Kidney capillary endothelial cell (primary cell): ENCODE measurements around the gene RPL37.
"Not testable (repeated sequence)": the region's sequence is repeated elsewhere in the genome, so short reads cannot be mapped to it uniquely, and the experiment has no call there.

ENCODE experiments used
- DNase-seq: peaks from one replicate; pipeline ENCODE4 v3.0.0-alpha.2; 2018; ENCODE audit warnings: low spot score

Gene RPL37

DNA sequence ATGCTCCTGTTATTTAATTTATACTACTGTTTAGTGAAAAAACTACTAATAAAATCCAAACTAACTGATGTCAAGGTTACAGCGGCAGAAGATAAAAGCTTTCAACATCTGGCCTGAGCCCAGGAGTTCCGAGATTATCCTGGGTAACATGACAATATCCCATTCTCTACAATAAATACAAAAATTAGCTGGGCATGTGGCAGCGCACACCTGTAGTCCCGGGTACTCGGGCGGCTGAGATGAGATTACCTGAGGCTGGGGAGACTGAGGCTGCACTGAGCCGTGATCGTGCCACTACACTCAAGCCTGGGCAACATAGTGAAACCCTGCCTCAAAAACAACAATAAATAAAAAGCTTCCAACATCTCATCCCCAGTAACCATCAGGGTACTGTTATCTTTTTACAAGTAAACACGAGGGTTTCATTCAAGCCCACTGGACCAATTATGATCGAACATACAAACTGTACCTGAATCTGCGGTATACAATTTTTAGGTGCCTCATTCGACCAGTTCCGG lies 1.3 kb downstream of the RPL37 start:
- no peak for DNase-seq

DNA sequence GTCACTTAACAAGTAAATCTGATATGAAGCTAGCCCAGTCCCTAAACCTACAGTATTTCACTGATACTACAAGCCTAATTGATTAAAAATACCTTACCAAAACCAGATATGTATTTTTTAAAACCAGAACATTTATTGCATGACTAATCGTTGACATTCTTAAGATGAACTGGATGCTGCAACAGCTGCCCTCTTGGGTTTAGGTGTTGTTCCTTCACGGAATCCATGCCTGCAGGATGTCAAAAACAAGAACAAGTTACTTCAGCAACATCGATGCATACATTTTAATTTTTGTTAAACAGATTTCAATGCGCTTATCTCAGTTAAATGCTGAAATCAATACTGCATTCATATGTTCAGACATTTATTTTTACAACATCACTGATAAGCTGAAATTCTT lies 2.7 kb downstream of the RPL37 start:
- no peak for DNase-seq

DNA sequence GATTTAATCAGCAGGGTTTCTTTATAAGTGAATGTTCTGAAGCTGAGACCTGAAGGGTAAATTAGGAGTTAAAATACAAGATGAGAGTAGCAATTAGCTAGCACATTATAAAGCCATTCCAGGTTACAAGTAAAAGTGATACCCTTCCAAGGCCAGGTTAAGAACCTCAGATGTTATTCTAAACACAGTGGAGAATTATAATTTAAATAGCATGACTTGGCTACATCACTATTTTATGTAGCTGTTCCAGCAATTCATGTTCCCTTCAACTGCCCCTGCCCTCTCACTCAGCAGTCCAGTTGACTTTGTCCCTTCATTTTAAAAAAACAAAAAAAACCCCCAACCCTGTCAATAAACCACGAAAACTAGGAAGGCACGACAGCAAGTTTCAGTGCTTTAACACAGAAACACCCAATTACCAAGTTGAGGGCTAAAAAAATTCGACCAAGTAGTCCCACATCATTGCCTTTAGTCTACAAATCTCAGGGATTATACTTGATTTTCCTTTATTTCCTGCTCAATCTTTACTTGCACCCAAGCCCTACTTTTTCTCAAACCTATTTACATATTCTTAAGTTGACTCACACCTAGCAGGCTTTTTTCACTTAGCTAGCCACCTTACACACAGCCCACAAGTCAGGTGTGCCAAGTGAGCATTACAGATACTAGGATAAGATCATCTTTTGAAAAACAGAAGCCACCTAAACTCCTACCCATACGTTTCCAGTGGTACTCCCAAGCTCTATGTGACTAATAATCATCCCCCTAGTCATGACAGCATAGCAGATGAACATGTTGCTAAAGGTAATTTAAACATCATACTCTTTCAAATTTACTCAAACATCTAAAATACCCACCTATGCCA lies 3.4 kb downstream of the RPL37 start:
- DNase-seq: no peak

GRCh38 chr5:40829748-40830533 lies 5.1 kb downstream of the RPL37 start:
- DNase-seq: no peak

GRCh38 chr5:40828690-40829661 lies 6.0 kb downstream of the RPL37 start:
- no peak for DNase-seq

GRCh38 chr5:40828021-40828631 lies 6.9 kb downstream of the RPL37 start:
- no peak for DNase-seq

GRCh38 chr5:40827188-40827977 lies 7.6 kb downstream of the RPL37 start:
- DNase-seq: no peak

GRCh38 chr5:40826489-40827187 lies 8.4 kb downstream of the RPL37 start:
- no peak for DNase-seq

- DNase-seq: not testable (repeated sequence)
Measured at GRCh38 chr5:40825461-40826043, 9.5 kb downstream of the RPL37 start.

DNA sequence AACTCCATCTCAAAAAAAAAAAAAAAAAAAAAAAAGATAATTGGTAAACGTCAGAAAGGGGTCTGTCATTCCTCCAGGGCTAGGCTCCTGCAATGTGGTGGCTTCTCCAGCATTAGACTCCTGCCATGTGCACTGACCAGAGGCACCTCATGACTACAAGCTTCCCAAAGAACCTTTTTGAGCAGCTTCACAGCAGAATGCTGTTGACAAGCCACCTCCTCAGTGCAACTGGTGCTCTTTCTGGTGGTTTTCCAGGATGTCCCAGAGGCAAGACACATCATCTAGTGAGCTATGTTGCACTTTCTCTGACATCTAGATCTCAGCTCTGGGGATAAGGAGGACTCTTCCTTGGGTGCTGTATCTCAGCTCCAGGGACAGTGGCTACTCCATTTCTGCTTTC lies 11.6 kb downstream of the RPL37 start:
- no peak for DNase-seq

DNA sequence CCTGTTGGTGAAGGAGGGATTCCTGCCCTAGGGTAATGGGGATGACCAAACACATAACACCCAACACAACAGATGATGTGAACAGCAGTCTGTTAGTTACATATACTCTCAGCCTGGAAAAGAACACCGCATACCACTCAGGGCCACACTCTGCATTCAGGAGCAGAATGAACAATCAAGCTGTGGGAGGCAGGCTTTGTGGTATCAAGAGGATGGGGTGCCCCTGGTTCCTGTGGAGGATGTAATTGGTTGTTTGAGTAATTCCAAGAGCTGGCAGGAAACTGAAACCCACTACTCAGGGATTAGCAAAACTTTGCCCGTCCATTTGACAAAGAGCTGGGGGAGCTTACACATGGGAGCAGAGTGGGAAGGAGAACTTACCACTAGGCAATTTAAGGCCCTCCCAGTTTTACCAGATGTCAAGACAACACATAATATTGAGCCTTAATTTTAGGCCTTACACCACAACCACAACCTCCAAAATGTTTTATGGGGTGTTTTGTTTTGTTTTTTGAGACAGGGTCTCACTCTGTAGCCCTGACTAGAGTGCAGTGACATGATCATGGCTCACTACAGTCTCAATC lies 21.2 kb downstream of the RPL37 start:
- no peak for DNase-seq

DNA sequence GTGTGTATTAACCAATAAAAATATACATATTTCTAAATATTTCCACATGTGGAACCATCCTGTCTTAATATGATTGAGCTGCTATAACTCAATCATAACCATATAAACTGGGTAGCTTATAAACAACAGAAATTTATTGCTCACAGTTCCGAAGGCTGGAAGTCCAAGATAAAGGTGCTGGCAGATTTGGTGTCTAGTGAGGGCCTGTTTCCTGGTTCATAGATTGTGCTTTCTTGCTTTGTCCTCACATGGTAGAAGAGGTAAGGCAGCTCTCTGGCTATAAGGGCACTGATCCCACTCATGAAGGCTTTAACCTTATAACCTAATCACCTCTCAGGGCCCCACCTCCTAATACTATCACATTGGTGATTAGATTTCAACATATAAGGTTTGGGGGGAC lies 22.9 kb downstream of the RPL37 start:
- DNase-seq: no peak

- no peak for DNase-seq
Measured at GRCh38 chr5:40801771-40802562, 33.1 kb downstream of the RPL37 start.

DNA sequence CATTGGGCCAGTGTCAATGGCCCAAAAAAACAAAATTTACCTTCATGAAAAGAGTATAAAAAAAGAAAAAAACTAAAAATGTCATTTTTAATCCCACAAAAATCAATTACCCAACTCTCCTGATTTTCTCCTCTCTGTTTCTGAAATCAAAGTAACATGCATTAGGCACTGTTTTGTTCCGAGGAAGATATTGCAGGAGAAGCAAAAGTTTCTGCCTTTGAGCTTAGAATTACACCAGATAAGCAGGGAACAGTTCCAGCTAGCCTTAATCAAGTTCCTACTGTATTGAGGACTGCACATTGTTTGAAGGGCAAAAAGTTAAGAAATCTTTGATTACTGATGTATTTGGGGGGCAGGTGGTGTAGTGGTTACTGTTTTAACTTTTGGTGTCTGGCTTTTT lies 35.8 kb downstream of the RPL37 start:
- no peak for DNase-seq

- DNase-seq: no peak
Measured at GRCh38 chr5:40798801-40799210, 36.2 kb downstream of the RPL37 start.

GRCh38 chr5:40798012-40798800 lies 36.8 kb downstream of the RPL37 start, which contains the start of gene PRKAA1:
Gene PRKAA1 (minus strand): TSS chr5:40798374. CDS start chr5:40798189, 185 bp downstream.
- peak; percentile 90 for DNase-seq

GRCh38 chr5:40797273-40798011 lies 37.6 kb downstream of the RPL37 start:
- DNase-seq: peak; percentile 89
